K562 (cell line): Measurements from ENCODE around the gene HLA-E. TPM values are rescaled to one million over a fixed set of nuclear protein-coding genes. Genes with fewer than 3 reads are reported as not detected.

Experiments
- CTCF ChIP-seq, 3 experiments: IDR thresholded peaks in 2 of 3; conservative IDR thresholded peaks in 1 of 3; 2 replicates each; pipeline ENCODE4 v1.5.1; 2011 to 2012; ENCODE audit warnings: low read length in 3 of 3, mild to moderate bottlenecking in 3 of 3, control low read depth in 2 of 3, improper control_type of control experiment in 1 of 3, inconsistent platforms in 1 of 3, low read depth in 1 of 3, mixed read lengths in 1 of 3, moderate library complexity in 1 of 3; ENCODE audit not compliant: insufficient read depth in 2 of 3
- DMBX1 ChIP-seq: fragments of 250-450 bp; sonication (Bioruptor Pico); IDR thresholded peaks from 2 replicates; pipeline ENCODE4 v1.8.0; 2022; ENCODE audit warnings: inconsistent platforms, mild to moderate bottlenecking, moderate library complexity, borderline replicate concordance
- FUS ChIP-seq: fragments of 200-400 bp; formaldehyde crosslinking; optimal IDR thresholded peaks from 2 replicates; pipeline ENCODE3; 2017; ENCODE audit warnings: low read depth, low read length
- MITF ChIP-seq: IDR thresholded peaks from 2 replicates; pipeline ENCODE4 v1.6.1; 2014; ENCODE audit warnings: antibody characterized with exemption
- NR0B1 ChIP-seq: fragments of 450-650 bp; IDR thresholded peaks from one replicate; pipeline ENCODE4 v1.6.1; 2018; ENCODE audit warnings: mild to moderate bottlenecking, moderate library complexity; ENCODE audit not compliant: partially characterized antibody
- PHB2 ChIP-seq: fragments of 450-650 bp; IDR thresholded peaks from 2 replicates; pipeline ENCODE4 v1.6.1; 2017; ENCODE audit warnings: low read depth
- POLR2B ChIP-seq: fragments of 450-650 bp; IDR thresholded peaks from 2 replicates; pipeline ENCODE4 v1.6.1; 2018; ENCODE audit warnings: low read depth; ENCODE audit not compliant: partially characterized antibody
- USF2 ChIP-seq: sonication (generic); formaldehyde crosslinking; IDR thresholded peaks from 2 replicates; pipeline ENCODE4 v1.5.0; 2020; ENCODE audit warnings: missing genetic modification reagents
- ZBTB17 ChIP-seq: fragments of 450-650 bp; formaldehyde crosslinking; IDR thresholded peaks from 2 replicates; pipeline ENCODE4 v1.4.0; 2020; ENCODE audit warnings: mild to moderate bottlenecking
- ZNF318 ChIP-seq, 2 experiments: fragments of 450-650 bp; IDR thresholded peaks; 2 replicates each; pipeline ENCODE4 v1.6.1; 2016; ENCODE audit warnings: mild to moderate bottlenecking in 2 of 2, borderline replicate concordance in 1 of 2, low read depth in 1 of 2, moderate library complexity in 1 of 2
- ZNF408 ChIP-seq: fragments of 250-450 bp; sonication (Bioruptor Pico); IDR thresholded peaks from 2 replicates; pipeline ENCODE4 v1.4.0; 2020; ENCODE audit warnings: low read depth, mild to moderate bottlenecking, moderate library complexity
- ZZZ3 ChIP-seq: fragments of 450-650 bp; IDR thresholded peaks from 2 replicates; pipeline ENCODE4 v1.6.1; 2016; ENCODE audit warnings: antibody characterized with exemption, mild to moderate bottlenecking, moderate library complexity
- polyA plus RNA-seq, 8 experiments: library from polyadenylated mRNA; depleted of rRNA in 4 of 8; stranded (reverse) in 5 of 8; unstranded in 3 of 8; fragments of >200 nt; fragmentation: Nextera tagmentation in 2 of 8; fragmentation: Illumina TruSeq in 1 of 8; extraction: Ambion mirVana in 2 of 8; extraction: Trizol in 1 of 8; gene quantifications; 2 replicates each; pipeline versions ENCODE4 v1.2.1 to v1.2.3, GENCODE V29; 2011 to 2014; ENCODE audit warnings: inconsistent platforms in 1 of 8, missing spikeins in 1 of 8
- total RNA-seq, 7 experiments: library from RNA; depleted of rRNA in 6 of 7; stranded (reverse); fragments of >200 nt in 6 of 7; fragmentation: Illumina TruSeq in 2 of 7; extraction: Trizol in 2 of 7; gene quantifications; 2 replicates each; pipeline versions ENCODE4 v1.2.1 to v1.2.3, GENCODE V29; 2011 to 2021; ENCODE audit warnings: low replicate concordance in 1 of 7

The HLA-E gene
- total and polyA plus RNA-seq, 9 of the 15 experiments (the other 6 are each of a cell fraction or from before 2014, with no cell fraction given) = 3.2 to 39.9 (median 26.8) TPM

- TF ChIP-seq CTCF (IDR thresholded peaks at IDR 0.05 in 2 of 3, conservative IDR thresholded peaks at IDR 0.05 in 1 of 3; ENCODE audit: insufficient read depth in 2 of 3, low read depth in 1 of 3, low read length in 3 of 3) (peak in 1 of 3 experiments; percentile 3; a peak in 1 of 6 replicates), NR0B1 (no peak), ZBTB17 (CRISPR knock-in tag) (no peak), ZNF318 (IDR thresholded peaks at IDR 0.05; ENCODE audit: borderline replicate concordance in 1 of 2, low read depth in 1 of 2) (no peak), ZNF408 (CRISPR knock-in tag) (no peak), MITF (no peak), ZZZ3 (no peak), DMBX1 (peak; percentile 74; the same call in 1 of the 2 replicates), PHB2 (no peak), POLR2B (peak; percentile 89), FUS (no peak), USF2 (peak; percentile 75)
Measured at GRCh38 chr6:30489081-30490025, at the start of gene HLA-E (continued).
